HG02840 (cell line): ENCODE measurements around the gene NPY4R2.
"Not testable (repeated sequence)": the region's sequence is repeated elsewhere in the genome, so short reads cannot be mapped to it uniquely, and the experiment has no call there.

Experiments used
- ATAC-seq: cut with Tn5 transposase; IDR thresholded peaks from one replicate; pipeline ENCODE4 v1.9.1; 2021; ENCODE audit warnings: mild to moderate bottlenecking, moderate library complexity, moderate number of reproducible peaks; ENCODE audit not compliant: unreplicated experiment, low FRiP score

Gene NPY4R2

DNA sequence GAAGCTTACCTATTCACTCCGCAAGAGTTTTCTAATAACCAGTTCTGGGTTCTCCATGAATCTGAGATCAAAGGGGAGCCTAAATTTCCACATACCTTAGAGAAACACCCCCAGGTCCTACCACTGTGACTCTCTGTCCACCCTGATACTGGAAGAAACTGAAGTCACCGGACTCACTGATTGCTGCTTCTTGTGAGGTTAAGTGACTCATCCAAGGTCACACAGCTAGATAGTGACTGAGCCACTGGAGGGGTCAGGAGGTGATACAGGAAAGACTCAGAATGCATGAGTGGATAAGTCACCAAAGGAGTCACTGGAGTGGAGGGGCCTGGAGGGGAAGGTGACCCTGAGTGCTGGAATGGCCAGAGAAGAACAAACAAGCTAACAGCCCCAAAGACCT is 9.8 kb downstream of the NPY4R2 start:
- ATAC-seq, result not testable (repeated sequence)

DNA sequence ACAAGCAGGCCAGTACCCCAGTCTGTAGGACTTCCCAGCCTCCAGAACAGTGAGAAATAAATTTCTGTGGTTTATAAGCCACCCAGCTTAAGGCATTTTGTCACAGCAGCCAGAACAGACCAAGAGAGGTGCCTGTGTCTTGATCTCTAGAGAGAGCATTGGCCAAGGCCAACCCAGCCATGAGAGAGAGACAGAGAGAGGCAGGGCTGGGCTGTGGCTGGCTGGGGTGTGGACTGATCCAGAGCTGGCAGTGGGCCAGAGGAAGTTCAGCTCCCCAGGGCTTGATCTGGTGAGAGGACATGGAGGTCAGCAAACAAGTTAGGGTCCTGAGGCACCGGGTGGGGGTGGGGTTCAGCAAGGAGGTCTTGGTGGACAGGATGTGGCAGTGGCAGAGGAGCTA is 14.4 kb downstream of the NPY4R2 start:
- ATAC-seq, result not testable (repeated sequence)

DNA sequence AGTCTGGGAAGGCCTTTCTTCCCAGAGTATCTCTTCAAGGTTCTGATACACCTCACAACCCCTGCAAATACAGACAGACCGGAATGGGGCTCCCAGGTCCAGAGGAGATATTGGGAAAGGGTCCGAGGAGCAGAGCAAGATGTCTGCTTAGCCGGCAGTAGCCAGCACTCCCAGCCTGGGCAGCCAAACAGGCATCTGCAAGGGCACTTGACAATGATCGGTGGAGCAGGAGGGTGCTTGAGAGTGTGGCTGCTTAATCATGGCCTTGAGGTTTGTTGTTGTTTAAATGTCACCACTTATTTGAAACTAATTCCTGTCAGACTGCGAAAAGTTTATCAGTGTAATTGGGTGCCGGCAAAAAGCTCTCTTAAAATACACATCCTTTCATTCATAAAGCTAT is 15.0 kb downstream of the NPY4R2 start:
- not testable (repeated sequence) for ATAC-seq

DNA sequence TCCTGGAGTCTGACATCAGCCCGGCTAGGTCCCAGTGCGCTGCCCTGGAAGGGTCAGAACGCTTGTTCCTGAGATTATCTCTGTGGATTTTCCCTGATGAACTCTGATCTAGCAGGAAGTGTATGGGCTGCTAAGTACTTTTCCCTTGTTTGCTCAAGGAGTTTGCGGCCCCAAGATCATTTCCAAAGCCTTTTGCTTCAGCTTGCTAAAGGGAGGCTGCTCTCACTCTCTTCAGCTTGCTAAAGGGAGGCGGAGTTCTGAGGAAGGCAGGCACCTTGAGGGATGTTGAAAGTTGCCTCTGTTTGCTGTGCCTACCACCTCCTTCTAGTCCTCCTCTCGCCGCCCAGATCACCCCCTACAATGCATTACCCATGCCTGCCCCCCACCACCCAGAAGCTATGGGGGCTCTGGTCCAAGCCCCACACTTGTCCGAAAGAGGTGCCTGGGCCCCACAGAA is 18.3 kb downstream of the NPY4R2 start:
- ATAC-seq, result not testable (repeated sequence)

DNA sequence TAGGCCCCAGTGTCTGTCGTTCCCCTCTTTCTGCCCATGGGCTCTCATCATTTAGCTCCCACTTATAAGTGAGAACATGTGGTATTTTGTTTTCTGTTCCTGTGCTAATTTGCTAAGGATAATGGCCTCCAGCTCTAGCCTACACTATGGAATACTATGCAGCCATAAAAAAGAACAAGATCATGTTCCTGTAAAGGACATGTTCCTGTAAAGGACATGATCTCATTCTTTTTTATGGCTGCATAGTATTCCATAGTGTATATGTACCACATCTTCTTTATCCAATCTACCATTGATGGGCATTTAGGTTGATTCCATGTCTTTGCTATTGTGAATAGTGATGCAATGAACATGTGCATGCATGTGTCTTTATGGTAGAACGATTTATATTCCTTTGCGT is 19.2 kb downstream of the NPY4R2 start:
- ATAC-seq, result not testable (repeated sequence)

DNA sequence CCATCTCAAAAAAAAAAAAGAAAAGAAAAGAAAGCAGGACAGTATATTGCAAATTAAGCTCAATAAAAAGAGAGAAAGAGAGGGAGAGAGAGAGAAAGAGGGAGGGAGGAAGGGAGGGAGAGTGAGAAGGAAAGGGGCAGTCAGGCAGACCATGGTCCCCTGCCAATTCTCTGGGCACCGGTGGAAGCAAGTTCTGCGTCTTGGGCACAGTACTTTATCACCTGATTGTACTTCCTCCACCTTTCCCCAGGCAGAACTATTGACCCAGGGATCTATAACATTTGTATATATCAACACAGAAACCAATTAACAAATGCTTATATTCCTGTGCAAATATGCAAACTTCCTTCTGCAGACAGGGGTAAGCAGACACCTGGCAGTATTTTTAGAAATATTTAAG is 22.4 kb downstream of the NPY4R2 start:
- ATAC-seq, result not testable (repeated sequence)

DNA sequence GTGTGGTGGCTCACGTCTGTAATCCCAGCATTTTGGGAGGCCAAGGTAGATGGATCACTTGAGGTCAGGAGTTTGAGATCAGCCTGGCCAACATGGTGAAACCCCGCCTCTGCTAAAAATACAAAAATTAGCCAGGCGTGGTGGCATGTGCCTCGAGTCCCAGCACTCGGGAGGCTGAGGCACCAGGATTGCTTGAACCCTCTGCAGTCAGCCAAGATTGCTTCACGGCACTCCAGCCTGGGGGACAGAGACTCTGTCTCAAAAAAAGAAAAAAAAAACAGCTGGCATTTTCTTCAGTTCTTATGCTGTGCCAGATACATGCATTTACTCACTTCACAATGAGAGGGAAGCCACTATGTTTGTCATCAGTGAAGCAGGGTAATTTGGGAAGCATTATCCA is 22.9 kb downstream of the NPY4R2 start:
- not testable (repeated sequence) for ATAC-seq

DNA sequence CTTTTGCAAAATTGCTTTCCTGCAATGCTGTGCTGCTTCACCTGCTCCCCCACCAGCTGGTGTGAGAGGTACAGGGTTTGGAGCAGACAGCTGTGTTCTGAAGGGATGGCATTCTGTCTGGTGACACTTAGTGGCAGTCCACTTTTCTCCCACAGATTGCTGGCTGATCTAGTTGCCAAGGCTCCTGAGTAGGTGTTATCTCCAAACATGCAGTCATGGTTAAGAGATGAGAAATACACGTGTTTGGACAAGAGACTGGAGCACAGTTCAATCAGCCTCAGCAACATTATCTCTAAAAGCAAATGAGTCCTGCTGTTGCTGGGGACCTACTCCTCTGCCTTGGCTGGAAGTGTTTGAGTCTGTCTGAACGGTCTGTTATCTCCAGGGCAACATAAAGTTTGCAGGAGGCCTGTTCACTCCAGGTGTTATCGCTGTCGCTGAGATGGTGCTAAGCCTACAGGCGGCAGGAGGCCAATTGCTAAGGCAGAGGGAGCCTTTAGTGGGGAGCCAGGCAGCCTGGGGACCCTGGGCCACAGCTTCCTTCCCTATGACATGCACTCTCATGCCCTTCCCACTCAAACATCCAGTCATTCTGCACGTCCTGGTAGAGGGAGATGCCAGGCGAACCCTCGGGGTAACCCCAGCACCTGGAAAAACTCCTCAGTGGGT is 24.0 kb downstream of the NPY4R2 start:
- not testable (repeated sequence) for ATAC-seq

DNA sequence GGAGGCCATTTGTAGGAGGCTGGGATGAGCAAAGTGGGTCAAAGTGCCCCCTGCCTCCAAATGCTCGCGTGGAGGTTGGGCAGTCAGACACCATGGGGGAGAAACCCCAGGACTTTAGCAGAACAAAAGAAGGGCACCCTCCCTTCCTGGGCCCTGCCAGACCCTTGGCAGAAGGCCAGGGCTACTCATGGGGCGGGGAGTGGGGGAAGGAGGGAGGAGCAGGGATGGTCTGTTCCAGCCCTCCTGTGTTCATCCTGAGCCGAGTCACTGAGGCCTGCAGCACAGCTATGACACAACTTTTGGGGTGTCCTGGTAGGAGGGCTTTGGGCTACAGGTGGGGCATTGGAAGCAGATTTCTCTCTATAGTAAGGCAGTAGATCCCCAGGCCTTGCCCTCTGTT is 24.9 kb downstream of the NPY4R2 start:
- not testable (repeated sequence) for ATAC-seq

DNA sequence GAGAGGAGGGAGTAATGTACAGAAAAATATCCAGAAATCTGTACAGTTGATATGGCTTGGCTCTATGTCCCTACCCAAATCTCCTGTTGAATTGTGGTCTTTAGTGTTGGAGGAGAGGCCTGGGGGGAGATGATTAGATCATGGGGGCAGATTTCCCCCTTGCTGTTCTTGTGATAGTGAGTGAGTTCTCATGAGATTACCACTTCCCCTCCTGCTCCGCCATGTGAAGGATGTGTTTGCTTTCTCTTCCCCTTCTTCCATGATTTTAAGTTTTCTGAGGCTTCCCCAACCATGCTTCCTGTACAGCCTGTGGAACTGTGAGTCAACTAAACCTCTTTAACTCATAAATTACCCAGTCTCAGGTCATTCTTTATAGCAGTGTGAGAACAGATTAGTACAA is 29.0 kb downstream of the NPY4R2 start:
- ATAC-seq, result not testable (repeated sequence)

DNA sequence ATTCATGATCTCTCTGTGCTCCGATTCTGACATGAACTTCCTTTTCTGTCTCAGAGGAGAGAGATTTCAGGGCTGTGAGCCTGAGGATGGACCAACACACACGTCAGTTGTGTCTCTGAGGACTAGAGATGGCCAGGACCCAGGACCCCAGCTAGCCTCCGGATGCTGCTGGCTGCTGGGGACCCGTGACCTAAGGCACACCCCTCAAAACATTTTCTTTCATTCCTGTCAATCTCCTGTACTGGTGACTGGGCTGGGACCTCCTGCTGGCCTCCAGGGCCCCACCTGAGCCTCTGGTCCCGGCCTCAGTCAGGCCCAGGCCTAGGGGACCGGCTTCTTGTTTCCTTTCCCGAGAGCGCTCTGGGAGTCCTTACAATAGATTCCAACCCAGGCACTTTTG is 38.7 kb downstream of the NPY4R2 start:
- ATAC-seq, result not testable (repeated sequence)

DNA sequence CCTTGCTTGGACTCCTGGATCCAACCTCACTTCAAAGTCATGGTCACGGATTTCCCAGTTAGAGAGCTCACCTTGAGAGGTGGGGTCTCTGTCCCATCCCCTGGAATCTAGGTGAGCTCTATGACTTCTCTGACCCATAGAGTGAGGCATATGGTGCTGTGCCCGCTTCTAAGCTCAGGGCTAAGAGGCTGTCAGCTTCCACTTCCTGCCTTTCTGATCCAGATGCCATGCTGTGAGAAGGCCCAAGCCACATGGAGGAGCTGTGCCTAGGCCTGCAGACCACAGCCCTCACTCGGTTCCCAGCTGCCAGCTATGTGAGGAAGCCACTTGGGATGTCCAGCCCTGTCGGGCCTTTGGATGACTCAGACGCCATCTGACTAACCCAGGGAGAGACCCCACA is 41.2 kb downstream of the NPY4R2 start:
- not testable (repeated sequence) for ATAC-seq

DNA sequence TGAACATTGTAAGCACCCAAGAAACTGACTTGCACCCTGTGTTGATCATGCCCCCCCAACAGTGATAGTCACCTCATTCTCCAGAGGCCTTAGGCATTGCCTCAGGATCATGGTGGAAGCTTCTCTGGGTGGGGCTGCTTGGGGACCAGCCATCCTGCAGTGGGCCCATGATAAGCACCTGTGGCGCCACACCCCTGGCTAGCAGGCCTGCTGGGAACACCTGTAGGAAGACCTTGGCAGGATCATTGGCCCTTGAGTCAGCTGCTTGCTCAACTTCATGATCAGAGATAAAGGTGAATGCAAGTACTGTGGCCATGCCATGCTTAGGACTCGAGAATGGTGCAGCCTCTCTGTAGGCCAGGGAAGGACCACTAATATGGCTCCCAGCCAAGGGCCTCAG is 42.2 kb downstream of the NPY4R2 start:
- not testable (repeated sequence) for ATAC-seq

DNA sequence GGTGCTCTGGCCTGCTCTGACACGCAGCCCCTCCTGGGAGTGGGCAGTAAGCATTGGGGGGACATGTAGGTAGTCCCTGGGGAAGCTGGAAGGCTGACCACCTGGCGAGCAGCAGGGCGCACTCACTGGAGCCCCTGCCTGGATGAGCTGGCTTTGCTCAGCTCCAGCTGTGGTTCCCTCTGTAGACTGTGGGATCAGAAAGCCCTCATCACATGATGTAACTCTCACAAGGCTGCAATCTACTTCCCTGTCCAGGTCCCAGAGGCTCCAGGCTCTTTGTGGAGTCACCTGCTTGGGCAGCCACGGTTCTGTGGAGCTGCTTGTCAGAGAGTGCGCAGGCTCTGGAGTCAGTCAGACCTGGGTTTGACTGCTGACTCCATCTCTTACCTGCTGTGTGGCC is 44.3 kb downstream of the NPY4R2 start:
- ATAC-seq, result not testable (repeated sequence)

DNA sequence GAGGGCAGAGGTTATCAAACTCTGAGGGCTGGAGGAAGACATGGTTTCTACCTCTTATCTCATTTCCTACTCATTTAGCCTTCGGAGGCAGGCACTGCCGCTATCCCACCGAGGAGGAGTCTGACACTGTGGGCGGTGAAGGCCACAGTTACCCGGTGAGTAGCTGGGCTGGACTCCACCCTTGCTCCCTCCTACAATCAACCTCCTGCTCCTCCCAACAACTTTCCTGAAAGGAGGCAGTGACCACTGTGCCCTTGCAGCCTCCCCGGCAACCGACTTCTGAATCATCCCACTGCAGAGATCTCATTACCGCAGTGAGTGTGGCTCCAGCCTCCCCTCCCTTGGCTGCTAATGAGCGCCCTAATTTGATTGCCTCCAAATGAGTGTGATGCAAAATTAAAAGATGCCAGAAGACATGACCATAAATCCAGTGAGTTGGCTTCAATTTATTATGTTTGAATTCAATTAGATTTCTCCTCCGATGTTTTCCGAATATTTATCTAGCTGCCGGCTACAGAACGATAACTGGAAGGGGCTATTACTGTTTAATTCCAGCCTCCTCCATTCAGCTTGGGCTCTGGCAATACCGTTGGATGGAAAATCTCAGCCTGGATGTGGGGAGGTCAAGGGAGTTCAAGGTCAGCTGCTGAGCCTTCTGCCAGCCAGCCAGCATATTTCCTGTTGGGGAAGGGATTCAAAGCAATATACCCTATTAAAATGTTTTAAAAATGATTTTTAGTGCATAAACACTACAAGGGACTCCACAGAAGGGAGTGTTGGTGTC is 46.0 kb downstream of the NPY4R2 start:
- not testable (repeated sequence) for ATAC-seq

DNA sequence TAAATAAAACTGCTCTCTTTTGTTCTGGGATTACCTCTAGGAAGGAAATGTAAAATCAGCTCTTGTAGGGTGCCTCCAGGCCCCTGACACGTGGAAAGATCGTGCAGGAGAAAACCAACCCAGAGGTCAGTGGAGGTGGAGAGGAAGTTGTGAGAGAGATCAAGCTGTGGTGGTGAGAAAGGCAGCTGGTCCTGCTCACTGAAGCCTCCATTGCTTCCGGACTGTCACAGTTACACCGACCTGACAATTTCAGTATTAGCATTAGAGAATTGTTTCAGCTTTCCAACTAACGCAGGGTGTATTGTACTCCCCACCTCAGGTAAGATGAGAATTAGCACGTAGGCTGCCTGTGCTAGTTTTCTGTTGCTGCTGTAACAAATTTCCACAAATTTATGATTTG is 50.5 kb downstream of the NPY4R2 start:
- not testable (repeated sequence) for ATAC-seq

DNA sequence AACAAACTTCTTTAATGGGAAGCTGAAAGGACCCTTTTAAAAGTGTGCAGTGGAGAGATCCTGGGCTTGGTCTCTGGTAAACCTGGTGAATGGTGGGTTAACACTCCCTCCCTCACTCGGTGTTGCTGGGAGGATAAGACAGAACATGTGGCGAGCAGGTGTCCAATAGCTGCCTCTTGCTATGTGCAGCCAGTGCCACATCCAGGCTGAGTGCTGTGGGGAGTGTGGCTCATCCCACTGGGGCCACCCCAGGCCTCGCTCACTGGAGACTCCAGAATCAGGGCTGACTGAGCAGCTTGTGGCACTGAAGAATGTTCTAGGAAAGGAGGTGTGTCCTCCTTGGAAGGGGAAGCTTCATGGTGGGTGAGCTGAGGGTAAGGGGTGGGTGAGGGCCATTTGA is 51.6 kb downstream of the NPY4R2 start:
- not testable (repeated sequence) for ATAC-seq

DNA sequence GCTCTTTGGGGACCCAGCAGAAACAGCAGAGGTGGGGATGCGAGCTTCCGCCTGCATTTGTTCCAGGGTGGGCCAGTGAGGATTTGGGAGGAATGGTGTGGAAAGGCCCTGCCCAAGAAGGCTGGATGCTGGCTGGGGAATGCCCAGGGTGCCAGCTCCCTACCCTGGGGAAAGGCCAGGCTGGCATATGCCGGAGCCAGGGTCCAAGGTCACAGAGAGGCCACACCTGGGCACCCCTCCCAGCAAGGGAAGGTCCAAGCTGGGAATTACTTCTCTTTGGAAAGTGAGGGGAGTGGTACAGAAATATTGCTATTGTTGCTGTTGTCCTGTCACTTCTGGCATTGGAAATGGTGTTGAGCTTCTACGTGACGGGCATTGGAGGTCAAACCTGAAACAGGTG is 53.1 kb downstream of the NPY4R2 start:
- not testable (repeated sequence) for ATAC-seq

DNA sequence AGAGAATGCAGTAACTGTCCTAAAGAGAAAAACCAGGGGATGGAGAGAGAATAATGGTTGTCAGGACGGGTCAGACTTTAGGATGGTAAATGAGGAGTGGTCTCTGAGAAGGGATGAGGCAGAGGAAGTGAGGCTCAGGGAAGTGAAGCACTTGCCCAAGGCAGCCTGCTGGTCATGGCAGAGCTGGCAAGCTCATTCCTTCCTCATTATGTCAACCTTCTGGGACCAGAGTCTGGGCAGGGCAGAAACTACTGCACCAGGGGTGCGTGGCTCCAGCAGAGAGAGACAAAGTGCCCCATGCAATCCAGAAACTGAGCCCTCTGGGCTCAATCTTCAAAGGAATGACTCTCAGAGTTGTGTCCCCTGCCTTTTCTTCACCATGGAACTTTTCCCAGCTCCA is 53.6 kb downstream of the NPY4R2 start:
- ATAC-seq, result not testable (repeated sequence)
